GM18511 (cell line): ENCODE data around the gene GLT6D1.

Experiments
- ATAC-seq: cut with Tn5 transposase; IDR thresholded peaks from one replicate; pipeline ENCODE4 v1.9.1; 2021; ENCODE audit warnings: mild to moderate bottlenecking, moderate library complexity; ENCODE audit not compliant: unreplicated experiment

GLT6D1 gene

GRCh38 chr9:135587658-135588057 is 51.7 kb downstream of the GLT6D1 start:
- ATAC-seq = no peak

GRCh38 chr9:135586601-135587109 is 52.7 kb downstream of the GLT6D1 start:
- ATAC-seq = no peak

- no peak for ATAC-seq
These were observed 54.4 kb downstream of the GLT6D1 start for GRCh38 chr9:135584934-135585333.

- ATAC-seq = no peak
These were observed 55.0 kb downstream of the GLT6D1 start for GRCh38 chr9:135584371-135584770.

GRCh38 chr9:135583688-135584011 is 55.7 kb downstream of the GLT6D1 start:
- ATAC-seq = no peak

- ATAC-seq = no peak
These were observed 56.2 kb downstream of the GLT6D1 start for GRCh38 chr9:135582966-135583687.

GRCh38 chr9:135582541-135582940 is 56.8 kb downstream of the GLT6D1 start:
- ATAC-seq = no peak

GRCh38 chr9:135581636-135582426 is 57.5 kb downstream of the GLT6D1 start:
- ATAC-seq = no peak

GRCh38 chr9:135580664-135581380 is 58.5 kb downstream of the GLT6D1 start:
- ATAC-seq = no peak

GRCh38 chr9:135579889-135580660 is 59.3 kb downstream of the GLT6D1 start:
- no peak for ATAC-seq

- ATAC-seq = no peak
These were observed 60.0 kb downstream of the GLT6D1 start for GRCh38 chr9:135579356-135579755.

GRCh38 chr9:135577256-135577655 is 62.1 kb downstream of the GLT6D1 start:
- no peak for ATAC-seq

- ATAC-seq = no peak
These were observed 63.2 kb downstream of the GLT6D1 start for GRCh38 chr9:135575995-135576631.

- no peak for ATAC-seq
These were observed 64.4 kb downstream of the GLT6D1 start for GRCh38 chr9:135574943-135575342.

- no peak for ATAC-seq
These were observed 65.0 kb downstream of the GLT6D1 start for GRCh38 chr9:135574331-135574730.
